CD4-positive, alpha-beta T cell (primary cell): ENCODE results near the gene ENG. TPM values are rescaled to one million over a fixed set of nuclear protein-coding genes. Genes with fewer than 3 reads are reported as not detected.

Experiments
- ATAC-seq: fragments of 200-7000 bp; cut with Tn5 transposase; one replicate; pipeline ENCODE4 v1.10.0; 2022; ENCODE audit warnings: mild to moderate bottlenecking; ENCODE audit not compliant: poor library complexity
- CTCF ChIA-PET: fragments of 350-600 bp; sonication (Branson Sonifier 250); formaldehyde crosslinking; loops from one replicate; lab custom pipeline; 2021; ENCODE audit warnings: antibody characterized with exemption, inconsistent platforms; lab: Charles Lee
- POLR2A ChIA-PET: fragments of 350-600 bp; sonication (Branson Sonifier 250); formaldehyde crosslinking; loops from one replicate; lab custom pipeline; 2021; ENCODE audit warnings: antibody characterized with exemption, inconsistent platforms; lab: Charles Lee
- DNase-seq, 14 experiments: peaks; one replicate each; pipeline ENCODE4 v3.0.0-alpha.2; 2013 to 2020; ENCODE audit warnings: mixed read lengths in 2 of 14
- H3K27ac ChIP-seq, 2 donors: one replicate each; pipeline versions ENCODE4 v1.5.1 to v1.7.0; 2013; ENCODE audit warnings: low read length in 2 of 2, low read depth in 1 of 2, mild to moderate bottlenecking in 1 of 2
- H3K27me3 ChIP-seq, 2 experiments: 1 replicate in 1 of 2; 2 replicates in 1 of 2; pipeline versions ENCODE4 v1.6.1 to v1.7.0; 2013; ENCODE audit warnings: low read length in 2 of 2, control low read depth in 1 of 2, mild to moderate bottlenecking in 1 of 2, moderate library complexity in 1 of 2; ENCODE audit not compliant: insufficient read depth in 2 of 2, control insufficient read depth in 1 of 2
- H3K36me3 ChIP-seq: one replicate; pipeline ENCODE4 v1.6.1; 2013; ENCODE audit warnings: low read length, control low read depth; ENCODE audit not compliant: insufficient read depth
- H3K4me1 ChIP-seq: one replicate; pipeline ENCODE4 v1.6.1; 2013; ENCODE audit warnings: low read length, control low read depth; ENCODE audit not compliant: insufficient read depth
- H3K4me3 ChIP-seq: one replicate; pipeline ENCODE4 v1.5.1; 2013; ENCODE audit warnings: mild to moderate bottlenecking, low read length, moderate library complexity
- H3K9me3 ChIP-seq, 2 experiments: 1 replicate in 1 of 2; 2 replicates in 1 of 2; pipeline versions ENCODE4 v1.6.1 to v1.7.0; 2013; ENCODE audit warnings: low read length in 2 of 2, mild to moderate bottlenecking in 2 of 2, control low read depth in 1 of 2, moderate library complexity in 1 of 2; ENCODE audit not compliant: control insufficient read depth in 1 of 2, insufficient read depth in 1 of 2
- H3K27ac Mint-ChIP-seq: one replicate; pipeline ENCODE4 v1.8.0; 2020; ENCODE audit warnings: mixed read lengths
- H3K27me3 Mint-ChIP-seq: one replicate; pipeline ENCODE4 v1.8.0; 2021; ENCODE audit warnings: mixed read lengths
- H3K36me3 Mint-ChIP-seq: one replicate; pipeline ENCODE4 v1.8.0; 2021; ENCODE audit warnings: low read depth, mixed read lengths
- H3K4me1 Mint-ChIP-seq: one replicate; pipeline ENCODE4 v1.8.0; 2021; ENCODE audit warnings: low read depth, mixed read lengths
- H3K4me3 Mint-ChIP-seq: one replicate; pipeline ENCODE4 v1.8.0; 2020; ENCODE audit warnings: mild to moderate bottlenecking, mixed read lengths
- H3K9me3 Mint-ChIP-seq: one replicate; pipeline ENCODE4 v1.8.0; 2020; ENCODE audit warnings: mixed read lengths
- CTCF ChIP-seq: fragments of 200-600 bp; IDR thresholded peaks from one replicate; pipeline ENCODE4 v1.8.0; 2022; ENCODE audit warnings: antibody characterized with exemption, mild to moderate bottlenecking
- intact Hi-C, 2 experiments: fragments of 100-400 bp; cut with DNase I in 1 of 2; cut with micrococcal nuclease in 1 of 2; formaldehyde crosslinking; loops; one replicate each; pipeline versions ENCODE4 v1.15.1 to v1.9.0; 2023 to 2025; cut with DNase I, micrococcal nuclease
- total RNA-seq, 174 experiments: library from RNA in 2 of 174; stranded (reverse) in 2 of 174; gene quantifications; one replicate each; pipeline ENCODE4 v1.2.3 and lab custom pipeline; 2021 to 2026

Gene ENG
- total RNA-seq, 2 experiments from 2014 or later: 2.5 to 2.6 TPM

- intact Hi-C loops: no loop called here
- Histone ChIP-seq H3K4me3 (no peak overlapping the region), H3K27me3 (no peaks in the 10 kb centered on the region), H3K27ac (no peak overlapping the region), H3K36me3 (no peaks in the 10 kb centered on the region), H3K4me1 (peaks cover 69% of the 10 kb centered on the region), H3K9me3 (no peaks in the 10 kb centered on the region)
- H3K36me3 Mint-ChIP-seq: no peaks in the 10 kb centered on the region
- TF ChIP-seq CTCF: no peak
- no peak overlapping the region for H3K4me3 Mint-ChIP-seq
- ATAC-seq (no peak), DNase-seq (no peak)
- no peak overlapping the region for H3K27ac Mint-ChIP-seq
- H3K4me1 Mint-ChIP-seq: peaks cover 36% of the 10 kb centered on the region
- no peaks in the 10 kb centered on the region for H3K27me3 Mint-ChIP-seq
- CTCF ChIA-PET: no interaction called here
- POLR2A ChIA-PET: interaction anchor here (1.1 kb wide), 1 partner anchor 60 kb away, joined by 3 read pairs; no protein-coding TSS in a partner anchor
- no peaks in the 10 kb centered on the region for H3K9me3 Mint-ChIP-seq
Measured at GRCh38 chr9:127856729-127857116, 2.3 kb upstream of the ENG start.

- Histone ChIP-seq H3K27me3 (no peaks in the 10 kb centered on the region), H3K4me3 (no peak overlapping the region), H3K36me3 (no peaks in the 10 kb centered on the region), H3K27ac (no peak overlapping the region), H3K4me1 (peaks cover 64% of the 10 kb centered on the region), H3K9me3 (no peaks in the 10 kb centered on the region)
- Mint-ChIP-seq H3K36me3 (no peaks in the 10 kb centered on the region), H3K4me3 (no peak overlapping the region), H3K4me1 (peaks cover 30% of the 10 kb centered on the region), H3K27me3 (no peaks in the 10 kb centered on the region), H3K27ac (peak overlapping the region; percentile 49), H3K9me3 (no peaks in the 10 kb centered on the region)
- POLR2A ChIA-PET: interaction anchor here (1.6 kb wide), 1 partner anchor 50 kb away, joined by 6 read pairs; no protein-coding TSS in a partner anchor
- CTCF ChIA-PET: no interaction called here
- DNase-seq (no peak), ATAC-seq (no peak)
- intact Hi-C loops: no loop called here
- TF ChIP-seq CTCF: no peak
Measured at GRCh38 chr9:127856094-127856728, 1.8 kb upstream of the ENG start.

- POLR2A ChIA-PET: interaction anchor here (0.7 to 1.6 kb wide), 2 partner anchors 51 to 70 kb away, joined by 3 to 6 read pairs; partner anchors contain the start of gene CDK9
- H3K9me3 ChIP-seq: peaks cover 0 to 4% of the 10 kb centered on the region in 2 experiments
- Mint-ChIP-seq H3K4me3 (peak overlapping the region; percentile 56), H3K4me1 (peaks cover 30% of the 10 kb centered on the region), H3K27me3 (no peaks in the 10 kb centered on the region), H3K27ac (peak overlapping the region; percentile 49), H3K36me3 (peaks cover 3% of the 10 kb centered on the region), H3K9me3 (no peaks in the 10 kb centered on the region)
- H3K4me1 ChIP-seq: peaks cover 57% of the 10 kb centered on the region
- no peaks in the 10 kb centered on the region for H3K36me3 ChIP-seq
- intact Hi-C loops: no loop called here
- no peak overlapping the region for H3K27ac ChIP-seq
- no peaks in the 10 kb centered on the region for H3K27me3 ChIP-seq
- no peak overlapping the region for H3K4me3 ChIP-seq
- CTCF ChIA-PET: no interaction called here
- no peak for TF ChIP-seq CTCF
- DNase-seq (no peak), ATAC-seq (no peak)
Measured at GRCh38 chr9:127855522-127855921, 1.1 kb upstream of the ENG start.
